HG03565 (cell line): ENCODE data around the gene LAMA3.

Source experiments
- ATAC-seq: cut with Tn5 transposase; IDR thresholded peaks from one replicate; pipeline ENCODE4 v1.9.1; 2021; ENCODE audit warnings: mild to moderate bottlenecking, moderate library complexity; ENCODE audit not compliant: unreplicated experiment

Gene LAMA3

DNA sequence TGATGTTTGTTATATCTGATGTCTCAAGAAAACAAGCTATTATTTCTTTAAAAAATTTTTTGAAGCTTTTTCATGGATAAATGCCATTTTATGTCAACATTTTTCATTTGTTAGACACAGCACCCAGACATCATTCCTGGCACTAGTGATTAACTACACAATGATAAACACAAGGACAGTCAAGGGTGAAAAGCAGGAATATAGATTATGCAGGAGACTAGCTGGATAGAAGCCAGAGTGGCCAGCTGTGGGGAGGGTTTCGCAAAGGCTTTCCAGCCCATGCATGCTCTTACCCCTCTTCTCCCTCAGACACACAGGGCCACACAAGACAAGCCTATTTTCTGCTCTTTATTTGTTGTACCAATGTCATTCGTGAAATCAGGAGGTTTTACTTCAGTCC lies 198.2 kb downstream of the LAMA3 start:
- no peak for ATAC-seq

DNA sequence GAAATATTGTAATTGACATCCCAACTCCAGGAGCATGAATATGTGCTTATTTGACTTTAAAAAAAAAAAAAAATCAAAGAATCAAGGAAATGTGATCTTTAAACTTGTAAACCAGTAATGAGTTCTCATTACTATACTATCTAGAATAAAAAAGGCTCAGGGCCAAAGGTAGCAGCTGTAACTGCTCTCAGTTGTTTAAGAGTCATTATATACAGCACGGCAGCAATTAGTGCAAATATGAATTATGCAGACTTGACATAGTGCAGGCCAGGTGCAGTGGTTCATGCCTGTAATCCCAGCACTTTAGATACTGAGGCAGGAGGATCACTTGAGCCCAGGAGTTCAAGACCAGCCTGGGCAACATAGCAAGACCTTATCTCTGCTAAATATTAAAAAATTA lies 199.6 kb downstream of the LAMA3 start:
- ATAC-seq, result no peak

GRCh38 chr18:23889907-23890306 lies 200.7 kb downstream of the LAMA3 start:
- ATAC-seq, result no peak

- no peak for ATAC-seq
These were observed 201.3 kb downstream of the LAMA3 start for GRCh38 chr18:23890589-23890988.

GRCh38 chr18:23893653-23894052 lies 204.4 kb downstream of the LAMA3 start:
- ATAC-seq, result no peak

DNA sequence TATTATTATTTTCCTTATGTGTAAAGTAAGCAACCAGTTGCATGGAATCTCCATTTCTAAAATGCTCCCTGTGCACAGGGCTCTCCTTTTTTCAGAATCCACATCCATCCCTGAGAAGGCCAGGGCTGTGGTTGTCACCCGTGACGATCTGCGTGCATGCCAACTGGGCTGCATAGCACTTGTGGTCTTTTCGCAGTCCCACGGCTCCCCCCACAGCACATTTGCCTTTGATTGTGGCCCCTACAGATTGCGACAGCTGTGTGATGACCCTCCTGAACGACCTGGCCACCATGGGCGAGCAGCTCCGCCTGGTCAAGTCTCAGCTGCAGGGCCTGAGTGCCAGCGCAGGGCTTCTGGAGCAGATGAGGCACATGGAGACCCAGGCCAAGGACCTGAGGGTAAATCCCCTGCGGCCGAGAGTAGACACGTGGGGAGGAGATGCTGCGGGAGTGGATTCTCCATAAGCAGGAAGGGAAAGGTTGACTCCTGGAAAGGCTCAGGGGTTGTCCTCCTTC lies 205.5 kb downstream of the LAMA3 start:
- no peak for ATAC-seq

- ATAC-seq, result no peak
These were observed 208.0 kb downstream of the LAMA3 start for GRCh38 chr18:23897291-23897690.

GRCh38 chr18:23897733-23898132 lies 208.5 kb downstream of the LAMA3 start:
- ATAC-seq, result no peak

DNA sequence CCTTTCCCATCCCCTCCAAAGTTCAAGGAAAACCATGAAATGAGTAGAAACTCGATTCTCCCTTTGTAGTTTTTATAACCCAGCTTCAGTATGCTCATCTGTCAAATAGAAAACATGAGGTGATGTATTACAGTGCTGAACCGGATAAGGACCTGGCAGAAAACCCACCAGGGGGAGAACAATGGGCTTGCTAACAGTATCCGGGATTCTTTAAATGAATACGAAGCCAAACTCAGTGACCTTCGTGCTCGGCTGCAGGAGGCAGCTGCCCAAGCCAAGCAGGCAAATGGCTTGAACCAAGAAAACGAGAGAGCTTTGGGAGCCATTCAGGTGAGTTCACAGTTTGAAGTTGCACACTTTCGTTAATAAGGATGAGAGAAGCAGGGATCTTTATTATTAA lies 211.7 kb downstream of the LAMA3 start:
- no peak for ATAC-seq

DNA sequence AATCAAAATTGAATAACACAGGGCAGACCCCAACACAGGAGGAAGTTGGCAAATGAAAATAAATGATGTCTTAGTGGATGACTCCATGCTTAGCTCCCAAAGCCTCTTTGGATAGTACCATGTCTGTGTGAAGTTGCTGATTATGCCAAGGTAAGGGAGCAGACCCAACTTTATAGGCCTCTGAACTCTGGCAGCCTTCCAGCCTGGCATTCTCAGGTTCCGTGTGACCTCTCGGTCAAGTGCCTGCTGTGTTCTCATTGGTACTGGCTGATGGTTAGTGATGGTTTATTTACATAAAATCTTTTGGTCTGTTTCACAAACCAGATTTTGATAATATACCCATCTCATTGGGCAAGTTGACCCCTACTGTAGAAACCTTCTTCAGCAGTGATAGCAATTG lies 213.1 kb downstream of the LAMA3 start:
- ATAC-seq, result no peak

GRCh38 chr18:23903971-23904370 lies 214.7 kb downstream of the LAMA3 start:
- ATAC-seq, result no peak

DNA sequence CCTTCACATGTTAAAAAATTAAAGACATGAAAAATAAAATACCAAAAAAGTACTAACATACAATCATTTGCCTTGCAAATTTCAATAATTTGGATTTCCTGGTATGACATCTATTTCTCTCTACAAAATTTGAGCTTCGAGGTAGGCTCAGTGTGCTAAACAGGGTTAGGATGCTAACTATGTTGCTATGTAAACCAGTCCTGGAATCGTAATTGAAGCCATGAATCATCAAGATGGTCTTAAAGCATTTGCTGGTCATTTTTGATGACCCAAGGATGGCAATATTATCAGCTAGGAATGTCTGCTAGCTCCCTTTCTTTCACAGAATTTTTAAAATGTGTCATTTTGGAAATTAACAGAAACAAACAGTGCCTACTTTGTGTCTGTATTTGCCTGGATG lies 217.4 kb downstream of the LAMA3 start:
- ATAC-seq, result no peak

DNA sequence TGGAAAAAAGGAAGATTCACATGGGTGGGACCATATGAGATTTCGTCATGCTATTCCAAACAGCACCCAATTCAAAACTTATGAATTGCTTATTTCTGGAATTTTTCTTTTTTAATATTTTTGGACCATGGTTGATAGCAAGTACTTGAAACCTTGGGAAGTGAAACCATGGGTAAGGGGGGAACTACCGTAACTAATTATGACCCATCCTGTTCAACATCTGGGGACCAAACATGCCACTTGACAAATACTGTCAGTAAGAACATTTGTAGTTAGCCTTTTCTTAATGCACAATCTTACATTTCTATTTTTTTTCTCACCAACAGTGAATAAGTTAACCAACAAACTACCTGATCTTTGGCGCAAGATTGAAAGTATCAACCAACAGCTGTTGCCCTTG lies 219.6 kb downstream of the LAMA3 start:
- no peak for ATAC-seq

DNA sequence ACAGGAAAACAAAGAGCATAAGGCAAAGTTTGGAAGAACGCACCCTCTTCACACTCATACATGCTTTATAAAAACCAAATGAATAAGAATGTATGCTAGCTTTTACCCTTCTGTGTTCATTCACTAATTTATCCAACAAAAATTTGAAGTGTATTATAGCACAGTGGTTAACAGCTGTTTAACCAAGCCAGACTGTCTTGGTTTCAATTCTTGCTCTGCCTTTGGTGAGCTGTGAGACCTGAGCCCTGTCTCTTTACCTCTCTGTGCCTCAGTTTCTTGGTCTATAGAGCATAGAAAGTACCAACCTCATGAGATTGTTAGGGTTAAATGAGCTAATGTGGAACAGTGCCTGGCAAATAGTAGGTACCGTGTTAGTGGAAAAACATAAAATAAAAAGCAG lies 220.8 kb downstream of the LAMA3 start:
- no peak for ATAC-seq

GRCh38 chr18:23912356-23912755 lies 223.1 kb downstream of the LAMA3 start:
- no peak for ATAC-seq

GRCh38 chr18:23916338-23916737 lies 227.1 kb downstream of the LAMA3 start:
- no peak for ATAC-seq

DNA sequence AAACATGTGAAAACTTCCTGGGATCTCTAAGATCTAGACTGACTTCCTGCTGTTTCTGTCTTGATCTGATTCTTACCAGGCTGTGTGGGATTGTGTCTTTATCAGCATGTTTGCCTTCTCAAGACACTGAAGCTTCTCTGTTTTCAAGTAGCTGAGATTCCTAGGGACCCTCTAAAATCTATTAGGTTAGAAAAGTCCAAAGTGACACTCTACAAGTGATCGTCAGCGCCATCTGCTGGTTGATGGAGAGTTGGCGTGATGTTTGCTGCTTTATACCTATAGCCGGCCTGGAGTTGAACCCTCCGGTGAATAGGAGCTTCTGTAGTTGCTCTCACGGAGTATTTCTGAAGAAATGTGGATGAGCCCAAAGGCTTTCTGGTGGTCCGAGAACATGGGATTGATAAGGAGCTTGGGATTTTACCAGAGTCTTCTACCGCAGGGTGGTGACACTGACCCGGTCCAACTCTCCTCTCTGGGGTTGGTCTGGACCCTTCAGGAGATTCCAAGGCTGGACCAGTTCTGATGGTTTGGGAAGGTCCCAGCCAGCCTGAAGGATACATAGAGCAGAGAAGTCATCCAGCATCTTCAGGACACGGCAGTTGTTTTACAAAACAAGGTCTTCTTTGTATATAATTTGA lies 229.3 kb downstream of the LAMA3 start:
- peak; percentile 57 for ATAC-seq

DNA sequence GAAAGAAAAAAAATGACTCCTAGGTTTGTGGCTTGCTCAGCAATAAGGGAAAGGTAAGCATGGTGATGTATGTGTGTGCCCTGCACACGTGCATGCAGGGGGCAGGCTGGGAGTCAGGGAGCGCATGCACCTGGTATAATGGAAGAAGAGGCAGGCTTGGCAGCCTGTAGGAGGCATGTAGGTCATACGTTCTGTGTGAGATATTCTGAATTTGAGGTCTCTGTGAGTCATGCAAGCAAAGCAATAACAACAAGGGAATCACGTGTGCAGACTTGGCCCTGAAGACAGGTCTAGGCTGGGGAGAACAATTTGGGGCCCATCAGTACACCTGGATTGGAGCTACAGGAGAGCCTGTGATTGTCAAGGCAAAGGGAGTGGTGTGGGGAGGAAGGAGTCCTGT lies 230.8 kb downstream of the LAMA3 start:
- ATAC-seq, result no peak

DNA sequence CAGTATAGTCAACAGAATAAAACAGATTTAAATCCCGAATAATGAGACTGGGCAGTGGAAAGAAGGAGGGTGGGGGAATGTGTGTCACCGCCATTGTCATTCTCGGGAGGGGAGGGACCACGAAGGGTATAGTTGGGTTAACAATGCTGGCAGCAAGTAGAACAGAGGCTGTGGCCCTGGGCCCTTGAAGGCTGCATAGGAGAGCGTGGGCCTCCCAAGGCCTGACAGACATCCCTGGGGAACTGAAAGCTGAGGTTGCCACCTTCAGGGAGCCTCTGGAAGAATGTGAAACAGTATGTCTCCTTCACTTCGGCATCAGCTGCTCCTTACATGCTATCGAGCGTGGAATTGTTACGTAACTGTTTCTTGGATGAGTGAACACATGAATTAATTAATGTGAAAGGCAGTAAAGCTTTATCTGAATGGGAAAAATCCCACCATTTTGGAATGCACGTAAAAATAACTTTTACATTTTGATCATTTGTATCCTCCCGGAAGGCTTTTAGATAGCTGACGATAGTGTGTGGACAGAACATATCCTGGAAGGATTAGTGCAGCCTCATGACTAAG lies 232.5 kb downstream of the LAMA3 start:
- ATAC-seq, result no peak

- ATAC-seq, result peak; percentile 40
These were observed 233.7 kb downstream of the LAMA3 start for GRCh38 chr18:23922939-23923338.

DNA sequence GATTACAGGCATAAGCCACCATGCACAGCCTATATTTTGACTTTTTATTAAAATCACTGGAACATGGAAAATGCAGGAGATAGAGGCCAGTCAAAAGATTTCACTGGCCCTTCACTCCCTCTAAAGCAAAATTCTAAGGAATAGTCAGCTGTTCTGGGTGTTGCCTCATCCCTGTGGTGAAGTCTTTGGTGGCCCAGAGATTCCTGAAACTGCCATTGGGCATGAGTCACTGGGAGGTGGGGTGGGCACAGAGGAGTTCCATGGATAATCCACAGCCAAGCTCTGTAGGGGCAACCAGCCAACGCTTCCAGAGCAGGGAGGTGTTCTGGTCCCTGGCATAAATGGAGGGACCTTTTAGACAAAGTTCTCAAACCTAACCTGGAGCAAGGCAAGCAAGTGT lies 235.6 kb downstream of the LAMA3 start:
- ATAC-seq, result no peak

DNA sequence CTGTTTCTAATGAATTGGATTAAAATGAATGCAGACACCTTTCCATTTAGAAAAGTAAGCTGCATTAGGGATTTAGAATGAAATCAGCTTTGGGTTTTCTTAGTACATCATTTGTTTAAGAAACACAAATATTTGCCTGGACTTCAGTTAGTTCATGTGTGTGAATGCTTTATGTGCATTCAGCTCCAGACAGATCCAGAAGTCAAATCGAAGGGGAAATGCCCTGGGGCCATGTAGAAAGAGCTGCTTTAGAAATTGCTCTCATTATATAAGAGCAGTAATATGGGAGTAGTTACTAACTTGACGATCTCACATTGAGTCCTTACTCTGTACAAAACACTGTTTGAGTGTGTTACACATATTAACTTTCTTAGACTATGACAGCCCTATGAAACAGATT lies 237.3 kb downstream of the LAMA3 start:
- no peak for ATAC-seq
